HG02973 (cell line): ENCODE measurements around the gene COQ5.
"Not testable (repeated sequence)": the region's sequence is repeated elsewhere in the genome, so short reads cannot be mapped to it uniquely, and the experiment has no call there.

ENCODE experiments used
- ATAC-seq: cut with Tn5 transposase; IDR thresholded peaks from one replicate; pipeline ENCODE4 v1.9.1; 2021; ENCODE audit warnings: moderate library complexity; ENCODE audit not compliant: unreplicated experiment

Gene COQ5

DNA sequence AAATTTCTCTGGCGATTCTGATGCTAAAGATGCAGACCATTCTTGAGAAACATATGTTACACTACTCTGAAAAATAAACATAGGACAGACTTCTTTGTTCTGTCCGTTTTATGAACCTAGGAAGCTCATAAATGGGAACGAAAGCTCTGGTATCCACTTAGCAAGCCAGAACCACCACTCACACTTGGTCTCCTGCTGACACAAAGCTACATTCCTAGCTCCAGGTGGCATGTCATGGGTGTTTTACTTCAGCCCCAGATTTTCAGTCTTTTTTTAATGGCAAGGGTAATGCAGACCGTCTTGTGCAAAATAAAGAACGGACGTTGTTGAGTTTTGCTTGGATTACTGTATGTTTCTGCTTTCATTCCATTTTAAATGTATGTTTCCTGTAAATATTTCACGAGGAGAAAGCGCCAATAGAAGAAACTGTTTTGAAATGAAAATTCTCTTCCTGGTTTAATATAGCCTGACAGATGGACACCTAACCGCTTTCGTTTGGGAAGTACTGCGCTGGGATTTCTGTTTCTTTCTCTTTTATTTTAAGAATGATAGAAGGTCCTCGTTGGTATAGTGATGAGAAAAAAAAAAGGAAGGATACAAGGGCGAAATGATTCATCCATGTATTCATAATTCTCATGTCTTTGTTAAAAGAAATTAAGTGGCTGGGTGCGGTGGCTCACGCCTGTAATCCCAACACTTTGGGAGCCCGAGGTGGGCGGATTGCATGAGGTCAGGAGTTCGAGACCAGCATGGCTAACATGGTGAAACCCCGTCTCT lies 871 bp upstream of the COQ5 start:
- ATAC-seq = no peak

DNA sequence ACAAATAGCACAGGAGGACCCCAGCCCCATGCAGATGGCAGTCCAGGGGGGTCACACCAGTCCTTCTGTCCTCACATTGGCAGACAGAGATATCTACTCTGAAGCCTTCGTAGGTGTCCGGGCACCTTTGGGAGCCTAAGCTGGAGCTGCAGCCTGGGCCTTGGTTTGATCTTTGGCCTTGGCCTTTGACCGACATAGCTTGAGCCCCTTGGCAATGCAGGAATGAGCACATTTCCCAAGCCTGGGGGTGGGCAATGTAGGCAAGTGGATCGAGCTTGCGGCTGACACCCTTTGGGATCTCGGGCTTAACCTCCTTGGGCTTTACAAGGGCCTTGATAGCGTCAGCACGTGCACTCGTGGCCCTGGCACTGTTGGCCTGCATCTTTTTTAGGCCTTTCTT lies 6.4 kb downstream of the COQ5 start:
- no peak for ATAC-seq

DNA sequence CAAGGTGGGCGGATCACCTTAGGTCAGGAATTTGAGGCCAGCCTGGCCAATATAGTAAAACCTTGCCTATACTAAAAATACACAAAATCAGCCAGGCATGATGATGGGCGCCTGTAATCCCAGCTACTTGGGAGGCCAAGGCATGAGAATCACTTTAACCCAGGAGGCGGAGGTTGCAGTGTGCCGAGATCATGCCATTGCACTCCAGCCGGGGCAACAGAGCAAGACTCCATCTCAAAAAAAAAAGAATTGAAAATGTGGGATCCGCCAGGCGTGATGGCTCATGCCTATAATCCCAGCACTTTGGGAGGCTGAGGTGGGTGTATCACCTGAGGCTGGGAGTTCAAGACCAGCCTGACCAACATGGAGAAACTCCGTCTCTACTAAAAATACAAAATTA lies 9.6 kb downstream of the COQ5 start:
- ATAC-seq = not testable (repeated sequence)

DNA sequence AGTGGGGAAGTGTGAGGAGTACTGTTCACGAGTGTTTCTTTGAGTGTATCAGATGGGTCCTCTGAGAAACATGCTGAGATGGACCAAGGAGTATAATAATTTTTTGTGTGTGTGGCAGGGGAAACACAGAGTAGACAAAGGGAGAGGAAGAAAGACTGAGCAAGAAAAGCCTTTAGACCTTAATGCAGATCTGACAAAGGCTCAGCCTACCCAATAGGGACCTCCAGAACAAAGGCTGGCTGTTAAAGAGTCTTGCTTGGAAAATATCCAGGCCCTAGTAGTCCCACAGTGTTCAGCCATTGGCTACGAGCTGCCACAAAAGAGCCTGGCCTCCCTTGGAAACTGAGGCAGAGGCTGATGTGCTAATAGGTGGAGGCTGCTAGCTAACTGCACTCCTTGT lies 13.5 kb downstream of the COQ5 start:
- ATAC-seq = no peak

DNA sequence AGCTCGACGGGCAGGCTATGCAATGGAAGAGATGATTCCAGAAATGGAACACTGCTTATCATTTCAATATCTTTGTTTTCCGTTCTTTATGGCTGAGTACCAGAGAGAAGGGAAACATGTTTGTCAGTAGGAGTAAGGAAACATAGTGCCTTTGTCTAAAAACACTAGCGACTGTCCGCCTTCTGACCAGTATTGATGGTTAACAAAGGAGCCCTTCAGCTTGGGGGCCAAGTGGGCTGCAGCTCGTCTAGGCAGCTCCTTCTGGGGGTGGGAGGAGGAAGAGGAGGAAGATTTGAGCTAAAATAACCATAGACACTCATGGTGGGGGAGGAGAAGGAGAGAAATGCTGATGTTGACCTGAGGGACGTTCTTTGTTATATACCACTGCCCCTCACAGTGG lies 15.0 kb downstream of the COQ5 start:
- ATAC-seq = no peak

DNA sequence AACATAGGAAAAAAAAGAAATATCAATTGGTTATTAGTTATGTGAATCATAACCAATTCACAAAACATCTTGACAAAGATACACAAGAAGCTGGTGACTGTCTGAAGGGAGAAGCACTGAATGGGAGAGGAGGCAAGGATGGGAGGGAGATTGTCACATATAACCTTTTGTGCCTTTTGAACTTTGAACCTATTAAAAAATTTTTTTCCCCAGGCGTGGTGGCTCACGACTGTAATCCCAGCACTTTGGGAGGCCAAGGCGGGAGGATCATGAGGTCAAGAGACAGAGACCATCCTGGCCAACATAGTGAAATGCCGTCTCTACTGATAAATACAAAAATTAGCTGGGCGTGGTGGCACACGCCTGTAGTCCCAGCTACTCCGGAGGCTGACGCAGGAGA lies 20.4 kb downstream of the COQ5 start:
- no peak for ATAC-seq

DNA sequence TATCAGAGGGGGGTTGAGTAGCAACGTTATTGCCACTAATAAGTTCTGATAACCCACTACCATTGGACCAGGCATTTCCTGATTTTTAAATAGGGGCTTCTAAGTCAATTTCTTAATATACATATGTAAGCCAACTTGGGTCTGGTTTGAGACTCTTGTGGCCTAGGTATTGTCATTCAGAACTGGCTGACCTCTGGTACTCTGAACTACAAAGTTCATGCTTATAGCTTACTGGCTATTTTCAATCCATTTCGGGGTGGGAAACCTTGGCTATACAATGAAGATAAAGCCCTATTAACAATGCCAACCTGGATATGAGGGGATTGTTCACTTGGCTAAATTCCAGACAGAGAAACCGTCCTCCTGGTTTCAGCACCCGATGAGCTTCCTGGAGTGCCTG lies 24.4 kb downstream of the COQ5 start:
- no peak for ATAC-seq

DNA sequence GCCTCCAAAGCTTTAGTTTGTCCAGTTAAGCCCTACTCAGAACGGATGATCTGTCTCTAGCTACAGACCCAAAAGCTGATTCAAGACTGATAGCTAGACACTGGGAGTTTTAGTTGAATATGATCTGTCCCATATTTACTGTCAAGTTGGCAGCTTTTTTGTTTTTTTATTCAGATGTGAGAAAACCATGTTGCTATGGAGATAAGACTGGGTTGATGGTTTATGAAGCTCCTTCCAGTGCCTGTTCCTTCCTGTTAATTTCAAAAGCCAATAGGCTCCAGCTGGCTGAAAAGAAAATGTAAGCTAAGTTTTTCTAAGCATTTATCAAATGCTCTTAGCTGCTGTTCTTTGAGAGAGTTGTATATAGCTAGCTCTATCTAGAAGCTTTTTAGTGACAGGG lies 28.4 kb downstream of the COQ5 start:
- ATAC-seq = no peak

DNA sequence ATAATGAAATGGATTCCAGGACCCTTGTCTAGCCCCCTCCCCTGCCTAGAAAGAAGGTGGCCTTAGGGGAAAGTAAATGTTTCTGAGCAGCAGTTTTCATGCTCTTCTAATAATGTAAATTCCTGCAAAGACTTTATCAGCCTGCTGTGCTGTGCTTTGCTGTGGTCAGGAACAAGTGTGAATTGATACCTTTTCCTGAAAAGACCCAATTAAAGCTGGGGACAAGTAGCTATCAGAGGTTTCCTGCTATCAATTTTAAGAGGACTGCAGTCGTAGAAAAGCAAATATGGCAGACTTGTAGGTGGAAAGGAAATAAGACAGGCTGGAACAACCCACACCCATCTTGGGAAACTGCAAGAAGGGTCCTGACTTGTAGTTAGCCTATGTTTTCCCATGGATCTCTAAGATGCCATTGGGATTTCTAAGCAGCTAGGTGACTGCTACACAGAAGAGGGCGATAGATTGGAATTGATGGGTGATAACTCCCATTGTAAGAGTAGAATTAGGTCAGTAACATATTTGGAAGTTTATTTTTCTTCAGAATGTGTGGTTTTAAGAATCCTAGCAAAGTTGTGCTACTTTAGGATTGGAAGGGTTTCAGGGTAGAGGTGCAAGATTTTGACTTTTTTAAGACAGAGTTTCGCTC lies 30.0 kb downstream of the COQ5 start:
- ATAC-seq = no peak

DNA sequence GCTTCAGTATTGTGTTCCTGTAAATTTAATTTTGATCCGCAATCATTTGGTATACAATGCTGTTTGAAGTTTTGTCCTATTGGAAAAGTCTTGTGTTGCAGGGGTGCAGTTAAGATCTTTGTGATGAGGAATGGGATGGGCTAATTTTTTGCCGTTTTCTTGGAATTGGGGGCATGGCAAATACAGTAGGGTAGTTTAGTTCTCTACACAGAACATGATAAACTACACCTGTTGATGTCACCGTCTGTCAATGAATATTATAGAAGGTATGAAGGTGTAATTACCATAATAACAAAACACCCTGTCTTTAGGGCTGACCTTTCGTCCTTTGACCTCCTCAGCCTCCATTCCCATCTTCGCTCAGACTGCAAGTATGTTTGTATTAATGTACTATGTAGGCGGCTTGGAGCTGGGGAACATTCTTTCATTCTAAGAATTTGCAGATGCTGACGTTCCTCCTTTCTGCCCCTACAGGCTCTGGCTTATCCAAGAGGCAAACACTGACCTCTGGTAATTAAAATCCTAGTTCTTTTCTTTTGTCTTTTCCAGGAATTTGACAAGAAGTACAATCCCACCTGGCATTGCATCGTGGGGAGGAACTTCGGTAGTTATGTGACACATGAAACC lies 31.3 kb downstream of the COQ5 start:
- ATAC-seq = no peak

DNA sequence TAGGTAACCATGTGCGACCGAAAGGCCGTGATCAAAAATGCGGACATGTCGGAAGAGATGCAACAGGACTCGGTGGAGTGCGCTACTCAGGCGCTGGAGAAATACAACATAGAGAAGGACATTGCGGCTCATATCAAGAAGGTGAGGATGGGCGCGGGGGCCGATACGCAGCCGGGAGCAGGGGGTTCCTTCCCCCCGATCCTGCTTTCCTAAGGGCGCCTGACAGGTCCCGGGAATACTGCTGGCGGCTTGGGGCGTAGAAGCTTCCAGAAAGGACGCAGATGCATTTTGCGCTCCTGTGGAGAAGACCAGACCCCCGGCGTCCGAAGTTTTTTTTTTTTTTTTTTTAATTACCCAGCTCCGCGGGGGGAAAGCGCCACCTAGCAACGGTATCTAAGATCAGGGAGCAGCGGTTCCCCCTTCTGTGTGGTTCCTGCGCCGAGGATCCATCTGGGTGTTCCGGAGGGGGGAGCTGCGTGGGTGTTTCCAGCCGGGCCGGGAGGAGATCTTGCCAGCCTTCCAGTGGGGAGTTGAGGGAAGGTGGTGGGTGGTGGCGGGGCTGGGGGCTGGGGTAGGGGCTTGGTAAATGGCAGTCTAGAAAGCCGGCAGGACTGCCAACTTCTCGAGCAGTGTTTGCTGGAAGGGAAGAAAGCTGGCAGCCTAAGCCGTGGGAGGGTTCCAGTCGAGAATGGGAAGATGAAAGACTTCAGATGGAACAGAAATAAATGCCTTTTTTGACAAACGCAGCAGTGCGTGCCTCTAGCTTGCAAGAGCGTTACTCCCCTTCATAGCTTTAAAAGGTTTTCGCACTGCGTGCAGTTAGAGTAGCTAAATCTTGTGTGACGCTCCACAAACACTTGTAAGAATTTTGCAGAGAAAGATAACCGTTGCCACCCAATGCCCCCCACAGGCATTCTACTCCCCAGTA lies 32.3 kb downstream of the COQ5 start:
- ATAC-seq = peak; percentile 5

DNA sequence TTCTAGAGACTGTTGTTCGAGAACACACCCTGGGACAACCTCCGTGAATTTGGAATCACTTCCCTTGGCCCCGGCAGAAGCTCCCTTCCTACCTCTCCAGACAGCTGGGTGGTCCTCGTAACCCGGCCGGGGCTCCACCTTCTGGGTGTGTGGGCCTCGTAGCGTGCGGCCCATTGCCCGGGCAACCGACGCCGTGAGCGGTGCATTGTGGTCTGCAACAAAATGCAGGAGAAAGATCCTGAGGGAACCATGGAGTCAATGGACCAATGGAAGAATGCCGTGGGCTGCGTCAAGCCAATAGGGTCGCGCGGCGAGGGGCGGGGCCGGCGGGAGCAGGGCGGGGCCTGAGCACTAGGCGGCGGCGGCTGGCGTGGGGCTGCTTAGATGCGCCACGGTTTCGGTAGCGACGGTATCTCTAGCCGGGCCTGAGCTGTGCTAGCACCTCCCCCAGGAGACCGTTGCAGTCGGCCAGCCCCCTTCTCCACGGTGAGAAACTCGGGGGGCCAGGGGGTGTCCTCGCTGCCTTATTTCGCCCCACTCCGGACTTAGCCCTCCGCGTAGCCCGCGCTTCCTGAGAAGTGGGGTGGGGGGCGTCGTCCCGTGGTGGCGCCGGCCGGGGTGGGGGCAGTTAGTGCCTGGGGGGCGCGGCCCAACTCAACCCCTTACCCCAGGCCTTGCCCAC lies 33.1 kb downstream of the COQ5 start, which contains the start of gene DYNLL1:
DYNLL1 (plus strand) TSS at position 383 of the 682 bp plus-strand sequence. CDS start 309 bp downstream, outside the sequence.
- peak; percentile 87 for ATAC-seq

DNA sequence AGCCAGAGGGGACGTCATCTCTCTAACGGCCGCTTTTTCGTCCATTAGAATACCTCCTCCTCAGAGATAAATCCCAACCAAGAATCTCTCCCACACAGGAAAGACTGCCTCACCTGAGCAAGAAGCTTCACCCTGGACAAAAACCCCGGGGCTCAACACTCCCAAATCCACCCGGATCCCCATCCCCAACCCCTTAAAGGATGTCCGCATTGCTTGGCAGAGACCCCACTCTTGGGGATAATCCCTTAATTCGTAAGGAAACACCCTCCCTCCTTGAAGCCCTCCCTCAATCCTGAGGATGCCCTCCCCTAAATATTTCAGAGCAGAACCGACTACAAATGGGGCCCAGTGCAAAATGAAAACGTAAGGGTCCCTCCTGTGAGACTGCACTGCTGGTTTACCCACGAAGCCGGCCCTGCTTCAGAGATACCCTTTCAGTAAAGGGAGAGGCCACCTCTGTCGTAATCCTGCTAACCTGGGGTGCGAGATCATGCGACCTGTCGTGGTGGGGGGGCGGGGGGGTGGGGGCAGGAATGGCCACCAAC lies 33.7 kb downstream of the COQ5 start:
- ATAC-seq = peak; percentile 6

DNA sequence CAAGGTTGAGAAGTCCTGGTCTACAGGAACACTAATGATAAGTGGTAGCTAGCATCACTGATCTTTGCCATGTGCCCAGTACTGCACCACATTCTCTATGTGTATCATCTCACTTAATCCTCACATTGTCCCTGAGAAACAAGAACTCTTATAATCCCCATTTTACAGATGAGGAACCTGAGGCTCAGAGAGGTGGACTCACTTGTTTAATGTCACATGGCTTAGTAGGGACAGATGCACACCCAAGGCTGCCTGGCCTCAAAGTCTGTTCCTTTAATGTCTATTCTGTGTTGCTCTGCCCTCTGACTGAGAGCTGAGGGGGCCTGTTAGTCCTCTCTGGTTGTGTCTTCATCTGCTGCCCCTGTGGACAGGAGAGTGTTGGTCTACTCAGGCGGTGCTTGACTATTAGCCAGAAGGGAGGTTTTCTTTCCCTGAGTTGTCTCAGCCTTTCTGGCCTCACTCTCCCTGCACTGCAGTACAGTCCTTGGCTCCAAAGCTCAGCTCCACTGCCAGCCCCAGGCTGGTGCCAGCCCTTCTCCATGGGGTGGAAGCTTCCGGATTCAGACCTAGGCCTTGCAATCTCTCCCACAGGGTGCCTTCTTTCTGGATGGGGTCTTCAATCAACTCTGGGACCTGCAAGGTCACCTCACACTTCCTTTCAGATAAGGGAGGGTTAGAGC lies 38.0 kb downstream of the COQ5 start:
- ATAC-seq = no peak

DNA sequence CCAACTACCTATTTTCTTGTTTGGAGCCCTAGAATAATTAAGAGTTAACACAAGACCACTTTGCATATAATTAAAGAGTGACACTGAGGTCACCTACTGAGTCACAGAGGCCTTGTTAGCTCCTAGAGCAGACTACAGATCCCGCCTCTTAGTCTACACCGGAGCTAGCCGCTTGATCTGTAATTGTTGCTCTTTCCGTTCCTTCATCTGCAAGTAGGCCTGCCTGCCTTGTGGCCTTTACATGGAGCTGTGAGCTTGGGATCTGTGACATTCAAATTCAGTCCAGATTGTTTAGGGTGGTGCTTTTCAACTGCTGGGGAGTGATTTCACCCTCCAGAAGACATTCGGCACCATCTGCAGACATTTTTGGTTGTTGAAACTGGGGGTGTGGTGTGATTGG lies 38.6 kb downstream of the COQ5 start:
- no peak for ATAC-seq

DNA sequence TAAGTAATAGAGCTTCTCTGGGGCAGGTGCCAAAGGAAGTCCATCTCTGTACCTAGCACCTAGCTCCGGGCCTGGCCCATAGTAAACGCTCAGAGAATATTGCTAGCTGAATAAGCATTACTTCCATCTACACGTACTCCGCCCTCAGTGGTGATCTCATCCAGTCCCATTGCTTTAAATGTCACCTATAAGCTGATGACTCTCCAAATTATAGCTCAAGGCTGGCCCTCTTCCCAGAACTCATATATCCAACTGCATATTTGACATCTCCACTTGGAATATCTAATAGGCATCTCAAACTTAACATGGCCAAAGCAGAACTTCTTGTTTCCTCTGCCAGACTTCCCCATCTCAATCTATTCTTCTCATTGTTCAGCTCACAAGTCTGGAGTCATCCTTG lies 39.9 kb downstream of the COQ5 start:
- no peak for ATAC-seq

DNA sequence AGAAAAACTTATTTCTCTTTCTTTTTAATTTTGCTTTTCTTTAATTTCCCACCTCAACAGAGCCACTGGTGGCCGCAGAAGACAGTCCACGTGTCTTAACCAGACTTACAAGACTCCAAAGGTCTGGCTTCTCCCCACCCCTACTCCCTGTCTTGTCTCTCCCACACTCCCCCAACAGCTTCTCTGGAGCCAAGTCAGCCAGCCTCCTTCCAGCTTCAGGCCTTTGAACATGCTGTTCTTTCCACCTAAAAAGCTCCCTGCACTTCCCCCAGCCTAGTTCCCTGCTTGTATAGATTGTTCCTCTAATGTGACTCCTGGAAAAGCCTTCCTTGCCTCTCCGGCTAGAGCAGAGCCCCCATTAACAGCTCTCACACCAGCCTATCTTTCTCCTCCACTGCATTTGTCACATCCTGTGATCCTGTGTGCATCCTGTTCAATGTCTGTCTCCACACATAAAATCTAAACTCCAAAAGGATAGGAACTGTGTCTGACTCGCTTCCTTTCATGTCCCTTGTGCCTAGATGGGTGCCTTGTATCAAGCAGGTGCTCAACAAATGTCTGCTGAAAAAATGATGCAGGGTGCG lies 40.8 kb downstream of the COQ5 start:
- no peak for ATAC-seq

DNA sequence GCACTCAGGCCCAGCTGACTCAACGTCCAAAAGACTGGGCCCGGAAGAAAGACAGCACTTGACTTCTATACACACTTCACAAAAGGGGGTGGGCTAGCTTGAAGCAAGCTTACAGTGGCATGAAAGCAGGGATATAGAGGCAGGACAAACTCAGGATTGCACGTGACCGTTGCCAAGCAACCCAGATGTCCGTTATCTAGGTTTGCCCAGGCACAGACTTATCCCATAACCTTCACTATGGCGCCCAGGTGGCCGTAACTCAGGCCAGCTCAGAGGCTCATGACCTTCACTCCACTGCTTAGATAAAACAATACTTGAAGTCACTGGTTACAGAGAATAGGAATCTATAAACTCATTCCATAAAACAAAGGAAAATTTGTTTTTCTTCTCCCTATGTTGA lies 41.4 kb downstream of the COQ5 start:
- ATAC-seq = not testable (repeated sequence)
